HTERT RPE-1 (cell line): ENCODE data around the gene HNRNPD.
"Not testable (repeated sequence)": the region's sequence is repeated elsewhere in the genome, so short reads cannot be mapped to it uniquely, and the experiment has no call there.

Experiments used
- in situ Hi-C: fragments of 300-500 bp; cut with MboI; formaldehyde crosslinking; loops from 4 replicates; pipeline ENCODE4 v1.14.3; 2020; ENCODE audit warnings: low sequenced_read_pairs

HNRNPD gene

GRCh38 chr4:82373486-82373815 is 340 bp downstream of the HNRNPD start:
- in situ Hi-C loops: no loop called here

- in situ Hi-C loops: no loop called here
These were observed 990 bp downstream of the HNRNPD start for GRCh38 chr4:82372517-82373485.

GRCh38 chr4:82371497-82371896 is 2.3 kb downstream of the HNRNPD start:
- in situ Hi-C loops: no loop called here

- in situ Hi-C loops: no loop called here
These were observed 6.2 kb downstream of the HNRNPD start for GRCh38 chr4:82367438-82368097.

- in situ Hi-C loops: not testable (repeated sequence)
These were observed 7.4 kb downstream of the HNRNPD start for GRCh38 chr4:82366431-82366830.

- in situ Hi-C loops: no loop called here
These were observed 9.8 kb downstream of the HNRNPD start for GRCh38 chr4:82363896-82364487.

GRCh38 chr4:82362565-82362964 is 11.2 kb downstream of the HNRNPD start:
- in situ Hi-C loops: no loop called here

GRCh38 chr4:82360298-82361177 is 13.3 kb downstream of the HNRNPD start:
- in situ Hi-C loops: no loop called here

- in situ Hi-C loops: no loop called here
These were observed 14.9 kb downstream of the HNRNPD start for GRCh38 chr4:82358847-82359246.

- in situ Hi-C loops: no loop called here
These were observed 16.2 kb downstream of the HNRNPD start for GRCh38 chr4:82357640-82358039.

GRCh38 chr4:82354788-82355187 is 19.0 kb downstream of the HNRNPD start:
- in situ Hi-C loops: no loop called here

GRCh38 chr4:82352825-82353366 is 20.9 kb downstream of the HNRNPD start:
- in situ Hi-C loops: no loop called here

GRCh38 chr4:82352118-82352824 is 21.5 kb downstream of the HNRNPD start:
- in situ Hi-C loops: no loop called here

- in situ Hi-C loops: no loop called here
These were observed 27.7 kb downstream of the HNRNPD start for GRCh38 chr4:82346126-82346525.

- in situ Hi-C loops: no loop called here
These were observed 38.7 kb downstream of the HNRNPD start for GRCh38 chr4:82335043-82335442.

- in situ Hi-C loops: not testable (repeated sequence)
These were observed 40.1 kb downstream of the HNRNPD start for GRCh38 chr4:82333641-82334040.

- in situ Hi-C loops: no loop called here
These were observed 42.0 kb downstream of the HNRNPD start for GRCh38 chr4:82331814-82332213.

GRCh38 chr4:82320351-82320750 is 53.4 kb downstream of the HNRNPD start:
- in situ Hi-C loops: no loop called here

GRCh38 chr4:82303063-82303462 is 70.7 kb downstream of the HNRNPD start:
- in situ Hi-C loops: not testable (repeated sequence)
